ENCODE measurements around the gene NUTM2E. TPM values are rescaled to one million over a fixed set of nuclear protein-coding genes. Genes with fewer than 3 reads are reported as not detected.
"Not testable (repeated sequence)": the region's sequence is repeated elsewhere in the genome, so short reads cannot be mapped to it uniquely, and the experiment has no call there.

Gene NUTM2E
- total RNA-seq, 1 experiment from 2014 or later = not detected

GRCh38 chr10:79853191-79853854 lies 26.8 kb downstream of the NUTM2E start:
- H3K9me3 ChIP-seq (ENCODE audit: control insufficient read depth, low read depth, low read length); H4K5ac ChIP-seq (ENCODE audit: insufficient read length, low read depth, low read length); H2BK20ac ChIP-seq (ENCODE audit: low read depth, low read length, poor library complexity, severe bottlenecking); H3K27ac ChIP-seq (ENCODE audit: insufficient read length, low read depth, low read length); H3K79me1 ChIP-seq (ENCODE audit: insufficient read depth, low read depth, low read length, poor library complexity, severe bottlenecking); H3K27ac Mint-ChIP-seq; H3K27me3 ChIP-seq (ENCODE audit: insufficient read depth, low read length); H4K91ac ChIP-seq (ENCODE audit: insufficient read length, low read depth, low read length); H2BK5ac ChIP-seq (ENCODE audit: insufficient read length, low read length); H3K4ac ChIP-seq (ENCODE audit: low read depth, low read length); H2BK12ac ChIP-seq (ENCODE audit: insufficient read length, low read depth, low read length); H2AK5ac ChIP-seq (ENCODE audit: insufficient read length, low read length); H3K4me3 Mint-ChIP-seq; H3K4me1 Mint-ChIP-seq; H3K23ac ChIP-seq (ENCODE audit: insufficient read length, low read depth, low read length); H3T11ph ChIP-seq (ENCODE audit: low read length); H3K56ac ChIP-seq (ENCODE audit: insufficient read length, low read depth, low read length); H3K27me3 Mint-ChIP-seq (ENCODE audit: low read depth); H3K4me2 ChIP-seq (ENCODE audit: insufficient read depth, insufficient read length, low read length); DNase-seq; H3K14ac ChIP-seq (ENCODE audit: insufficient read depth, low read length); H4K20me1 ChIP-seq (ENCODE audit: control insufficient read depth, insufficient read depth, insufficient read length); H4K8ac ChIP-seq (replicated peaks; ENCODE audit: insufficient read length, low read depth, low read length); H3K9ac ChIP-seq (ENCODE audit: extremely low read depth, insufficient read length, low read length); H3K23me2 ChIP-seq (ENCODE audit: insufficient read length, low read depth, low read length, poor library complexity, severe bottlenecking); H3K9me3 Mint-ChIP-seq; H3K18ac ChIP-seq (ENCODE audit: insufficient read length, low read depth, low read length); H2BK15ac ChIP-seq (ENCODE audit: low read depth, low read length); H3K79me2 ChIP-seq (ENCODE audit: insufficient read depth, low read length); H2AFZ ChIP-seq (ENCODE audit: low read length); H2BK120ac ChIP-seq (ENCODE audit: low read depth, low read length, poor library complexity, severe bottlenecking); H3K4me1 ChIP-seq (ENCODE audit: insufficient read depth, low read length); H3K36me3 Mint-ChIP-seq (ENCODE audit: insufficient read depth in 1 of 3, low read depth in 3 of 3): not testable (repeated sequence)
- no CpG with 5 or more reads among the region's 8 CpGs for WGBS (ENCODE audit: extremely low coverage, insufficient read length, low lambda C conversion rate)

- H2BK20ac ChIP-seq (ENCODE audit: low read depth, low read length, poor library complexity, severe bottlenecking); H3K4me1 Mint-ChIP-seq; H2BK120ac ChIP-seq (ENCODE audit: low read depth, low read length, poor library complexity, severe bottlenecking); H3K4me1 ChIP-seq (ENCODE audit: insufficient read depth, low read length); H3K79me2 ChIP-seq (ENCODE audit: insufficient read depth, low read length); H3K18ac ChIP-seq (ENCODE audit: insufficient read length, low read depth, low read length); H3K36me3 Mint-ChIP-seq (ENCODE audit: insufficient read depth in 1 of 3, low read depth in 3 of 3); H4K91ac ChIP-seq (ENCODE audit: insufficient read length, low read depth, low read length); H4K8ac ChIP-seq (replicated peaks; ENCODE audit: insufficient read length, low read depth, low read length); H3K56ac ChIP-seq (ENCODE audit: insufficient read length, low read depth, low read length); H3K4ac ChIP-seq (ENCODE audit: low read depth, low read length); H2AFZ ChIP-seq (ENCODE audit: low read length); H3K4me3 Mint-ChIP-seq; H3K27me3 ChIP-seq (ENCODE audit: insufficient read depth, low read length); H4K20me1 ChIP-seq (ENCODE audit: control insufficient read depth, insufficient read depth, insufficient read length); H3K23me2 ChIP-seq (ENCODE audit: insufficient read length, low read depth, low read length, poor library complexity, severe bottlenecking); H4K5ac ChIP-seq (ENCODE audit: insufficient read length, low read depth, low read length); H3K9me3 Mint-ChIP-seq; H3K9ac ChIP-seq (ENCODE audit: extremely low read depth, insufficient read length, low read length); H3T11ph ChIP-seq (ENCODE audit: low read length); H3K79me1 ChIP-seq (ENCODE audit: insufficient read depth, low read depth, low read length, poor library complexity, severe bottlenecking); H2BK12ac ChIP-seq (ENCODE audit: insufficient read length, low read depth, low read length); H2BK15ac ChIP-seq (ENCODE audit: low read depth, low read length); H3K14ac ChIP-seq (ENCODE audit: insufficient read depth, low read length); H3K9me3 ChIP-seq (ENCODE audit: control insufficient read depth, low read depth, low read length); H3K27ac Mint-ChIP-seq; H3K23ac ChIP-seq (ENCODE audit: insufficient read length, low read depth, low read length); DNase-seq; H2BK5ac ChIP-seq (ENCODE audit: insufficient read length, low read length); H2AK5ac ChIP-seq (ENCODE audit: insufficient read length, low read length); H3K27ac ChIP-seq (ENCODE audit: insufficient read length, low read depth, low read length); H3K27me3 Mint-ChIP-seq (ENCODE audit: low read depth); H3K4me2 ChIP-seq (ENCODE audit: insufficient read depth, insufficient read length, low read length): not testable (repeated sequence)
- WGBS (ENCODE audit: extremely low coverage, insufficient read length, low lambda C conversion rate) = no CpG with 5 or more reads among the region's 1 CpG
Measured at GRCh38 chr10:79862269-79862668, 35.7 kb downstream of the NUTM2E start.
